HG03439 (cell line): ENCODE measurements around the gene PRKN.

ENCODE experiments used
- ATAC-seq: cut with Tn5 transposase; IDR thresholded peaks from one replicate; pipeline ENCODE4 v1.9.1; 2021; ENCODE audit warnings: mild to moderate bottlenecking, moderate library complexity; ENCODE audit not compliant: unreplicated experiment

PRKN gene

GRCh38 chr6:162014069-162014811 lies 713.3 kb downstream of the PRKN start:
- ATAC-seq, result no peak

GRCh38 chr6:162005372-162005771 lies 722.2 kb downstream of the PRKN start:
- ATAC-seq, result no peak

GRCh38 chr6:161996783-161997182 lies 730.8 kb downstream of the PRKN start:
- no peak for ATAC-seq

- no peak for ATAC-seq
Measured at GRCh38 chr6:161985876-161986423, 741.6 kb downstream of the PRKN start.

- no peak for ATAC-seq
Measured at GRCh38 chr6:161984713-161985112, 742.9 kb downstream of the PRKN start.

- no peak for ATAC-seq
Measured at GRCh38 chr6:161976553-161976952, 751.0 kb downstream of the PRKN start.

- no peak for ATAC-seq
Measured at GRCh38 chr6:161973064-161973463, 754.5 kb downstream of the PRKN start.

- ATAC-seq, result no peak
Measured at GRCh38 chr6:161971043-161971442, 756.5 kb downstream of the PRKN start.

GRCh38 chr6:161963634-161964234 lies 763.8 kb downstream of the PRKN start:
- ATAC-seq, result no peak

GRCh38 chr6:161963181-161963580 lies 764.4 kb downstream of the PRKN start:
- no peak for ATAC-seq

GRCh38 chr6:161961796-161962195 lies 765.8 kb downstream of the PRKN start:
- ATAC-seq, result no peak

- ATAC-seq, result no peak
Measured at GRCh38 chr6:161961046-161961445, 766.5 kb downstream of the PRKN start.

- ATAC-seq, result no peak
Measured at GRCh38 chr6:161959072-161959471, 768.5 kb downstream of the PRKN start.

- no peak for ATAC-seq
Measured at GRCh38 chr6:161956082-161956481, 771.5 kb downstream of the PRKN start.

GRCh38 chr6:161954699-161955276 lies 772.8 kb downstream of the PRKN start:
- ATAC-seq, result no peak

GRCh38 chr6:161954077-161954476 lies 773.5 kb downstream of the PRKN start:
- no peak for ATAC-seq

- ATAC-seq, result no peak
Measured at GRCh38 chr6:161951126-161951525, 776.4 kb downstream of the PRKN start.

- ATAC-seq, result no peak
Measured at GRCh38 chr6:161949531-161949930, 778.0 kb downstream of the PRKN start.

- ATAC-seq, result no peak
Measured at GRCh38 chr6:161948462-161948861, 779.1 kb downstream of the PRKN start.

- ATAC-seq, result no peak
Measured at GRCh38 chr6:161947371-161947770, 780.2 kb downstream of the PRKN start.

- ATAC-seq, result no peak
Measured at GRCh38 chr6:161946461-161946860, 781.1 kb downstream of the PRKN start.

- no peak for ATAC-seq
Measured at GRCh38 chr6:161943561-161943960, 784.0 kb downstream of the PRKN start.
